IMR-90 (cell line): ENCODE data around the gene ARSD.

Experiments used
- CEBPB ChIP-seq: IDR thresholded peaks from 2 replicates; pipeline ENCODE4 v1.6.1; 2012; ENCODE audit warnings: low read depth, low read length, improper control_type of control experiment
- CTCF ChIP-seq: conservative IDR thresholded peaks from 2 replicates; pipeline ENCODE4 v1.5.1; 2012; ENCODE audit warnings: mild to moderate bottlenecking, low read depth, low read length, improper control_type of control experiment
- FOS ChIP-seq: fragments of 150-350 bp; IDR thresholded peaks from 2 replicates; pipeline ENCODE4 v1.6.1; 2016; ENCODE audit warnings: low read depth, low read length
- MAFK ChIP-seq: IDR thresholded peaks from 2 replicates; pipeline ENCODE4 v1.6.1; 2012; ENCODE audit warnings: low read depth, low read length, improper control_type of control experiment
- POLR2A ChIP-seq: IDR thresholded peaks from 2 replicates; pipeline ENCODE4 v1.6.1; 2012; ENCODE audit warnings: mild to moderate bottlenecking, low read depth, low read length
- RAD21 ChIP-seq: IDR thresholded peaks from 2 replicates; pipeline ENCODE4 v1.6.1; 2012; ENCODE audit warnings: low read length, improper control_type of control experiment
- RFX5 ChIP-seq: IDR thresholded peaks from 2 replicates; pipeline ENCODE4 v1.8.0; 2012; ENCODE audit warnings: low read depth, mild to moderate bottlenecking, low read length, moderate library complexity
- SMC3 ChIP-seq: fragments of 150-350 bp; IDR thresholded peaks from 2 replicates; pipeline ENCODE4 v1.6.1; 2016; ENCODE audit warnings: low read depth, mild to moderate bottlenecking, antibody characterized with exemption, low read length, moderate library complexity
- TF ChIP-seq, protein P1 (sequence below): fragments of 150-350 bp; IDR thresholded peaks from 2 replicates; pipeline ENCODE4 v1.6.1; 2017; ENCODE audit warnings: mild to moderate bottlenecking, antibody characterized with exemption, low read length, low read depth

GRCh38 chrX:2907295-2907694 lies 21.8 kb downstream of the ARSD start:
- TF ChIP-seq FOS (no peak), CTCF (no peak), MAFK (no peak), POLR2A (no peak), CEBPB (no peak), SMC3 (no peak), RAD21 (no peak), RFX5 (no peak)
- TF ChIP-seq, protein P1, sequence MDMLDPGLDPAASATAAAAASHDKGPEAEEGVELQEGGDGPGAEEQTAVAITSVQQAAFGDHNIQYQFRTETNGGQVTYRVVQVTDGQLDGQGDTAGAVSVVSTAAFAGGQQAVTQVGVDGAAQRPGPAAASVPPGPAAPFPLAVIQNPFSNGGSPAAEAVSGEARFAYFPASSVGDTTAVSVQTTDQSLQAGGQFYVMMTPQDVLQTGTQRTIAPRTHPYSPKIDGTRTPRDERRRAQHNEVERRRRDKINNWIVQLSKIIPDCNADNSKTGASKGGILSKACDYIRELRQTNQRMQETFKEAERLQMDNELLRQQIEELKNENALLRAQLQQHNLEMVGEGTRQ, result no peak
